ENCODE results near the gene KIF25. TPM values are rescaled to one million over a fixed set of nuclear protein-coding genes. Genes with fewer than 3 reads are reported as not detected.

KIF25 gene
- total RNA-seq, 3 donors from 2014 or later = 0.66 TPM; not detected in 2

DNA sequence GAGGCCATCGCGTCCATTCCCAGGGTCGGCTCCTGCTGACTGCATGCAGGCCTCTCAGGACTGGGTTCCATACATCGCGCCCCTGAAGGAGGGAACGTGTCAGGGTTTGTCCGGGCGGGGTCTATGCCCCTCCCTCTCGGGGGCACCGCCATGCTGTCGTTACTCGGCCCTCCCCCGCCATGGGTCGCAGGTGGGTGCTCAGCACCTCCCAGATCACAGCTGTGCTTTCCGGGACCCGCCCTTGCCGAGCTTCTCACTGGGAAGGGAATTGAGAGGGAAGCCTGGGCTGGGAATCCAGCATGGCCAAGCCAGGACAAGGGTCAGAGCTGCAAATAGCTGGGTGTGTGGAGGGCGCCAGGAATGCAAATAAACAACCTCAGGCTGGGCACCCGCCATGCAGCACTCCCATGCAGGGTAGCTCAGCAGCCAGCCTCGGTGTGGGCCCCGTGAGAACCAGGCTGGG is 81.5 kb downstream of the KIF25 start, which contains the start of gene FRMD1:
Gene FRMD1, minus strand, starts transcription at position 270 of the 463 bp plus-strand sequence. Its CDS starts 118 bp downstream, at position 152.
- intact Hi-C loops (cut with DNase I; ENCODE audit: low total_unique reads) = loop anchor here (5.0 kb wide), 1 partner anchor 1123 kb away; no protein-coding TSS in a partner anchor
- no peak within 1 kb of the TSS for H3K27ac ChIP-seq
- no peaks in the 10 kb centered on the region for H3K36me3 ChIP-seq
- no peaks in the 10 kb centered on the region for H3K9me3 ChIP-seq
- no peak for TF ChIP-seq POLR2A (IDR thresholded peaks at IDR 0.05)
- TF ChIP-seq POLR2AphosphoS5 (IDR thresholded peaks at IDR 0.05) = no peak
- TF ChIP-seq, protein P1, sequence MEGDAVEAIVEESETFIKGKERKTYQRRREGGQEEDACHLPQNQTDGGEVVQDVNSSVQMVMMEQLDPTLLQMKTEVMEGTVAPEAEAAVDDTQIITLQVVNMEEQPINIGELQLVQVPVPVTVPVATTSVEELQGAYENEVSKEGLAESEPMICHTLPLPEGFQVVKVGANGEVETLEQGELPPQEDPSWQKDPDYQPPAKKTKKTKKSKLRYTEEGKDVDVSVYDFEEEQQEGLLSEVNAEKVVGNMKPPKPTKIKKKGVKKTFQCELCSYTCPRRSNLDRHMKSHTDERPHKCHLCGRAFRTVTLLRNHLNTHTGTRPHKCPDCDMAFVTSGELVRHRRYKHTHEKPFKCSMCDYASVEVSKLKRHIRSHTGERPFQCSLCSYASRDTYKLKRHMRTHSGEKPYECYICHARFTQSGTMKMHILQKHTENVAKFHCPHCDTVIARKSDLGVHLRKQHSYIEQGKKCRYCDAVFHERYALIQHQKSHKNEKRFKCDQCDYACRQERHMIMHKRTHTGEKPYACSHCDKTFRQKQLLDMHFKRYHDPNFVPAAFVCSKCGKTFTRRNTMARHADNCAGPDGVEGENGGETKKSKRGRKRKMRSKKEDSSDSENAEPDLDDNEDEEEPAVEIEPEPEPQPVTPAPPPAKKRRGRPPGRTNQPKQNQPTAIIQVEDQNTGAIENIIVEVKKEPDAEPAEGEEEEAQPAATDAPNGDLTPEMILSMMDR (IDR thresholded peaks at IDR 0.05) = no peak
- no peak for DNase-seq (ENCODE audit: low spot score in 2 of 2)
- H3K27me3 ChIP-seq = no peaks in the 10 kb centered on the region
- H3K4me1 ChIP-seq = no peaks in the 10 kb centered on the region
- no peak within 1 kb of the TSS for H3K4me3 ChIP-seq

DNA sequence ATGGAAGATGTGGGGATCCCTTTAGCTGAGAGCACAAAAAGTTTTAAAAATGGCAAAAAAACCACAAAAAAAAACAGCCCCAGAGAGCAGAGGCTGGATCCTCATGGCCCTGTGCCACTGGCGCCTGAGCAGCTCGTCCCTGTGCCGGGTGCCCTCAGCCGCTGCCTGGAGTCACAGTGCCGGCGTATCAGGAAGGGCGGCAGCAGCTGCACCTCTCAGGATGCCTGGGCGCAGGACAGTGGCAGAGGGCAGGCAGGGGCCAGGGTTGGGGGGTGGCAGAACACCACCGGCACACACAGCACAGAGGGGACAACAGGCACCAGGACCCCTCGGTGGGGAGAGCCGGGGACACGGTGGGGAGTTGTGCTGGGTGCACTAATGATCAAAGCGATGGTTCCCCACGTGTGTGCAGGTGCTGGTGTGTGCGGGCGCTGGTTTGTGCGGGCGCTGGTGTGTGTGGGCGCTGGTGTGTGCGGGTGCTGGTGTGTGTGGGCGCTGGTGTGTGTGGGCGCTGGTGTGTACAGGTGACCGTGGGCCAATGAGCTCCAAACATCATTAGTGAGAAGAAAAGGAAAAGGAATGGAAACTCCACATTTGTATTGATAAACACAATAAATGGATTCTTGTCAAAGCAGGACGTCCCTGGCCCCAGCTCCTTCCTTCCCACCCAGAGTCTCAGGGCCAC is 83.1 kb downstream of the KIF25 start:
- TF ChIP-seq POLR2A (IDR thresholded peaks at IDR 0.05) = no peak
- no peak for TF ChIP-seq POLR2AphosphoS5 (IDR thresholded peaks at IDR 0.05)
- TF ChIP-seq, protein P1 (IDR thresholded peaks at IDR 0.05) = no peak

DNA sequence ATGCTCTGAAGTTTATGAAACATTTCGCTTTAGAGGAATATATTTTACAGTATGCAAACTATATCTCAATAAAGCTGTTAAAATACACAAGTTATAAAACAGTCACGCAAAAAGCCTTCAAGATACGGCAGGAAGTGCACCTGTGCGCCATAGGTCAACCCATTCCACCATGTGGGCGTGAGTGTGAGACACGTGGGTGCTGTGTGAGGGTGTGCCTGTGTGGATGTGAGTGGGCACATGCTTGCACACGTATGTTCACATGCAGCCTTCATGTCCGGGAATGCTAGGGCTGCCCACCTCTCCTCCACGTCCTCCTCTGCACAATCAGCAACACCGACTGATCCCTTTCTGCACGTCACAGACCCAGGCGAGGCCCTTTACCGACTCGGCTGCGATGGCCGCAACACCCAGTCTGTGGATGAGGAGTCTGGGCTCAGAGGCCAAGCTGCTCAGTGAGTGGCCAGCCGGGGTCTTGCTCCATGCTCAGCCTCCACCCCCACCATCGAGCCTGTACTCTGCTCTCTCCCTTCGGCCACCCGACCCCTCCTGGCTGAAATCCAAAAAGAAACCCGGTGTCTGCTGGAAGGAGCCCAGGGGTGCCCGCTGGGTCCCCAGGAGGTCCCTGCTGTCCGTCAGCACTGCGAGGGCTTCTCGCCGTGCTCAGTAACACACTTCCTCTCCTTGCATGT is 84.5 kb downstream of the KIF25 start:
- no peaks in the 10 kb centered on the region for H3K4me1 ChIP-seq
- TF ChIP-seq POLR2A (IDR thresholded peaks at IDR 0.05) (no peak), POLR2AphosphoS5 (IDR thresholded peaks at IDR 0.05) (no peak)
- TF ChIP-seq, protein P1 (IDR thresholded peaks at IDR 0.05) = no peak
- intact Hi-C loops (cut with DNase I; ENCODE audit: low total_unique reads) = no loop called here
- H3K27ac ChIP-seq = no peak overlapping the region
- no peaks in the 10 kb centered on the region for H3K27me3 ChIP-seq
- no peaks in the 10 kb centered on the region for H3K9me3 ChIP-seq
- no peaks in the 10 kb centered on the region for H3K36me3 ChIP-seq
- DNase-seq (ENCODE audit: low spot score in 2 of 2) = no peak
- no peak overlapping the region for H3K4me3 ChIP-seq

More for the DNA sequence above, 83.1 kb downstream of the KIF25 start:
- no peak for DNase-seq (ENCODE audit: low spot score in 2 of 2)
- no peak overlapping the region for H3K27ac ChIP-seq
- no peaks in the 10 kb centered on the region for H3K36me3 ChIP-seq
- H3K4me1 ChIP-seq = no peaks in the 10 kb centered on the region
- H3K4me3 ChIP-seq = no peak overlapping the region
- H3K27me3 ChIP-seq = no peaks in the 10 kb centered on the region
- no peaks in the 10 kb centered on the region for H3K9me3 ChIP-seq
- intact Hi-C loops (cut with DNase I; ENCODE audit: low total_unique reads) = no loop called here

DNA sequence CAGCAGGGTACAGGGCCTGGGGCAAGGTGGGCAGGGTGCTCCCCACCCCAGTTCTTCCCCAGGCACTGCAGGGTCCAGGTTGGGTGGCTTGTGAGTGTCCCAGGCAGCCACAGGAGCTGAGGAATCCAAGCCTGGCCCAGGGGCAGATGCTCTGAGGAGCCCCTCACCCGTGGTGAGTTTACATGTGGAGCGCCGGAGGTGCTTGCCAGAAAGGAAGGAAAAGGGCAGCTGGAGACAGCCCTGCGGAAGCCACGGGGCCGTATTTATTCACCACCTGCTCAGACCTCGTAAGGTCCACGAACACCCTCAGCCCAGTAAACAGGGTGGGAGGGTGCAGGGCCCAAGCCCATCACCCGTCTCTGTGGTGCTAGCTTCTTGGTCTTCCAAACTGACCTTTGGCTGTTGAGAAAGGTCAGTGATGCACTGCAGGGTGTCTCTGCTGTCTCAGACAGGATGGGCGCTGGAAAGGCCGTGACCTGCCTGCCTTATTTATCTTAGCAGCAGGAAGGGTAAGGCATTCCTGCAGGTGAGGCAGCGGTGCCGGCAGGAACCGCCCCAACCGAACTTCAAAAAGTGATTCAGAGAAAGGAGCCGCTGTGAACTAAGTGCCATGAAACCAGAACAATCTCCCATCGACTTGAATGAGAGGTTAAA is 85.5 kb downstream of the KIF25 start:
- Histone ChIP-seq H3K9me3 (no peaks in the 10 kb centered on the region), H3K27me3 (no peaks in the 10 kb centered on the region), H3K36me3 (no peaks in the 10 kb centered on the region), H3K27ac (no peak overlapping the region), H3K4me3 (no peak overlapping the region), H3K4me1 (no peaks in the 10 kb centered on the region)
- TF ChIP-seq, protein P1 (IDR thresholded peaks at IDR 0.05) = no peak
- TF ChIP-seq POLR2AphosphoS5 (IDR thresholded peaks at IDR 0.05) (no peak), POLR2A (IDR thresholded peaks at IDR 0.05) (no peak)
- intact Hi-C loops (cut with DNase I; ENCODE audit: low total_unique reads) = no loop called here
- no peak for DNase-seq (ENCODE audit: low spot score in 2 of 2)

All from breast epithelium (tissue), 4 donors.